Measurements from ENCODE around the gene PDE11A. TPM values are rescaled to one million over a fixed set of nuclear protein-coding genes. Genes with fewer than 3 reads are reported as not detected.

PDE11A gene
- total RNA-seq, 1 donor from 2014 or later, result 0.27 TPM

DNA sequence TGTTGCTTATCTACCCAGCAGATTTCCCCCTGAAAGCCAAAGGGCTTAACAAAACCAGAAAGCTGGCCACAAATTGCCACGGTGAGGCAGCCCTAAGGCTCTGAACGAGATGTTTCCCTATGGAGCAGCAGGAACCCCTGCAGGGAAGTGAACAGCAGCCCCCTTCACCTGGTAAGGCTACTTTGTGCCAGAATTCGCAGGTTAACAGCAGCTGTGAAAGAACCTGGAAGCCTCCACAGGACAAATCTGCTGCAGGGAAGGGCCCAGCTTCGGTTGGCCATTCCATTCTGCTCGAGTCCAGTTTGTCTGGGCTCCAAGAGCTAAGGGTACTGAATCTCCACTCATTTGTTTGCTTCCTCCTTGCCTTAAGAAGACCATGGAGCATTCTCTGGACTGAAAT is 175.3 kb downstream of the PDE11A start:
- peaks cover 12% of the 10 kb centered on the region for H3K4me1 Mint-ChIP-seq (ENCODE audit: low read depth, unreplicated experiment)
- H3K9me3 Mint-ChIP-seq (ENCODE audit: unreplicated experiment), result no peaks in the 10 kb centered on the region
- H3K4me3 Mint-ChIP-seq (ENCODE audit: unreplicated experiment), result no peak overlapping the region
- no peak for TF ChIP-seq CTCF (IDR thresholded peaks at IDR 0.05; ENCODE audit: partially characterized antibody, unreplicated experiment)
- no peaks in the 10 kb centered on the region for H3K27me3 Mint-ChIP-seq (ENCODE audit: unreplicated experiment)
- no peaks in the 10 kb centered on the region for H3K36me3 Mint-ChIP-seq (ENCODE audit: unreplicated experiment)
- DNase-seq, result no peak
- no peak overlapping the region for H3K27ac Mint-ChIP-seq (ENCODE audit: unreplicated experiment)

- no peak for TF ChIP-seq CTCF (IDR thresholded peaks at IDR 0.05; ENCODE audit: partially characterized antibody, unreplicated experiment)
- no peaks in the 10 kb centered on the region for H3K27me3 Mint-ChIP-seq (ENCODE audit: unreplicated experiment)
- peaks cover 8% of the 10 kb centered on the region for H3K4me1 Mint-ChIP-seq (ENCODE audit: low read depth, unreplicated experiment)
- H3K4me3 Mint-ChIP-seq (ENCODE audit: unreplicated experiment), result no peak overlapping the region
- no peaks in the 10 kb centered on the region for H3K9me3 Mint-ChIP-seq (ENCODE audit: unreplicated experiment)
- H3K27ac Mint-ChIP-seq (ENCODE audit: unreplicated experiment), result no peak overlapping the region
- H3K36me3 Mint-ChIP-seq (ENCODE audit: unreplicated experiment), result no peaks in the 10 kb centered on the region
- no peak for DNase-seq
These were observed 176.0 kb downstream of the PDE11A start for GRCh38 chr2:177896587-177896986.

DNA sequence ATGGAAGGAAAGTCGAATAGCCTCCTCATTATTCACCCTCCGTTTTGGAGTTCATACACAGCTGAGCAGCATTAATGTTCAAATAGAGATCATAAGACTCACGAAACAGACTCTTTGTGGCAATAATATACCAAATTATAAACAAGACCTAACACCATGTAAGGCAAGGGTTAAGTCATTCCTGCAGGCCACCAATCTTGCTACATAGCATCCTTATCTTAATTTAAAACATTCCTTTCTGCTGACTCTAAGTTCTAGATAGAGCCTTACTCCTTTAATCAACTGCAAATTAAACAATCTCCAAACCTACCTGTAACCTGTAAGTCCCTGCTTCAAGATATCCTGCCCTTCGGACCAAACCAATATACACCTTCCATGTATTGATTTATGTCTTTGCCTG is 178.0 kb downstream of the PDE11A start:
- H3K27me3 Mint-ChIP-seq (ENCODE audit: unreplicated experiment), result no peaks in the 10 kb centered on the region
- peaks cover 8% of the 10 kb centered on the region for H3K4me1 Mint-ChIP-seq (ENCODE audit: low read depth, unreplicated experiment)
- no peak overlapping the region for H3K4me3 Mint-ChIP-seq (ENCODE audit: unreplicated experiment)
- no peak for DNase-seq
- H3K9me3 Mint-ChIP-seq (ENCODE audit: unreplicated experiment), result no peaks in the 10 kb centered on the region
- H3K27ac Mint-ChIP-seq (ENCODE audit: unreplicated experiment), result no peak overlapping the region
- no peaks in the 10 kb centered on the region for H3K36me3 Mint-ChIP-seq (ENCODE audit: unreplicated experiment)
- no peak for TF ChIP-seq CTCF (IDR thresholded peaks at IDR 0.05; ENCODE audit: partially characterized antibody, unreplicated experiment)

DNA sequence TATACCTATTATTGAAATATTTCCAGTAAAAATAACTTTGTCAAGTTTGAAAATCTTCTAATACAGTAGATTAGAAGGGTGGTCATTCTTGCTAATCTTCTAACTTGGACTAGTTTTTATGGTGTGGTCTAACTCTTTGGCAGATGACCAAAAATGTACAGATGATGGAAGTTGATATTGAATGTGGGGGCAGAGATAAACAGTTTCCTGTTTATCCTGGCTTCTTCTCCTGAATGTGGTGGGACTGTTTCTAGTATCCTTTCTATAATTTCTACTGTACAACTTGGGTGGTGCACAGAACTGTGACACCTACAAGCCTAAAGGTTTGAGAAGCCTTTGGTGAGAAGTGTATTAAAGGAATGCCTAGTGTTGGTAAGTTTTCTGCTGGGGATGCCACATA is 178.7 kb downstream of the PDE11A start:
- Mint-ChIP-seq H3K4me1 (ENCODE audit: low read depth, unreplicated experiment) (peaks cover 8% of the 10 kb centered on the region), H3K4me3 (ENCODE audit: unreplicated experiment) (no peak overlapping the region), H3K9me3 (ENCODE audit: unreplicated experiment) (no peaks in the 10 kb centered on the region), H3K27ac (ENCODE audit: unreplicated experiment) (no peak overlapping the region), H3K36me3 (ENCODE audit: unreplicated experiment) (no peaks in the 10 kb centered on the region), H3K27me3 (ENCODE audit: unreplicated experiment) (no peaks in the 10 kb centered on the region)
- no peak for TF ChIP-seq CTCF (IDR thresholded peaks at IDR 0.05; ENCODE audit: partially characterized antibody, unreplicated experiment)
- no peak for DNase-seq

DNA sequence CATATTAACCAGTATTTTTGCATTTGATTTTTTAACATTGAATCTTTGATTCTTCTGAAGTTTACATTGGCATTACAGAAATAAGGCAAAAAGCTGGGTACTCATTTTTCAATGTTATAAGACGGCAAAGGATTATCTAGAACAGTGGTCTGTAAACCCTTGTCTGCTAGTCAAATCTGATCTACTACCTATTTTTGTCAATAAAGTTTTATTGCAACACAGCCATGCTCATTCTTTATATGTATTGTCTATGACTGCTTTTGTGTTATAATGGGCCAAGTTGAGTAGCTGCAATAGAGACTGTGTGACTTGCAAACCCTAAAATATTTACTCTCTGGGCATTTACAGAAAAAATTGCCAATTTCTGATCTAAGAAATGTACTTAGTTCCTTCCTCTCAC is 181.0 kb downstream of the PDE11A start:
- Mint-ChIP-seq H3K27me3 (ENCODE audit: unreplicated experiment) (no peaks in the 10 kb centered on the region), H3K9me3 (ENCODE audit: unreplicated experiment) (no peaks in the 10 kb centered on the region), H3K27ac (ENCODE audit: unreplicated experiment) (no peak overlapping the region), H3K4me3 (ENCODE audit: unreplicated experiment) (no peak overlapping the region), H3K36me3 (ENCODE audit: unreplicated experiment) (no peaks in the 10 kb centered on the region), H3K4me1 (ENCODE audit: low read depth, unreplicated experiment) (peaks cover 8% of the 10 kb centered on the region)
- no peak for TF ChIP-seq CTCF (IDR thresholded peaks at IDR 0.05; ENCODE audit: partially characterized antibody, unreplicated experiment)
- DNase-seq, result no peak
